HG02981 (cell line): ENCODE data around the gene GSK3B.
"Not testable (repeated sequence)": the region's sequence is repeated elsewhere in the genome, so short reads cannot be mapped to it uniquely, and the experiment has no call there.

Experiments
- ATAC-seq: cut with Tn5 transposase; IDR thresholded peaks from one replicate; pipeline ENCODE4 v1.9.1; 2021; ENCODE audit warnings: mild to moderate bottlenecking, moderate library complexity; ENCODE audit not compliant: unreplicated experiment

The GSK3B gene

GRCh38 chr3:119891944-119892721 is 202.1 kb downstream of the GSK3B start:
- no peak for ATAC-seq

GRCh38 chr3:119888681-119889080 is 205.6 kb downstream of the GSK3B start:
- ATAC-seq = not testable (repeated sequence)

- no peak for ATAC-seq
Observed at GRCh38 chr3:119885746-119886530, 208.3 kb downstream of the GSK3B start.

GRCh38 chr3:119884161-119884557 is 210.1 kb downstream of the GSK3B start:
- ATAC-seq = no peak

DNA sequence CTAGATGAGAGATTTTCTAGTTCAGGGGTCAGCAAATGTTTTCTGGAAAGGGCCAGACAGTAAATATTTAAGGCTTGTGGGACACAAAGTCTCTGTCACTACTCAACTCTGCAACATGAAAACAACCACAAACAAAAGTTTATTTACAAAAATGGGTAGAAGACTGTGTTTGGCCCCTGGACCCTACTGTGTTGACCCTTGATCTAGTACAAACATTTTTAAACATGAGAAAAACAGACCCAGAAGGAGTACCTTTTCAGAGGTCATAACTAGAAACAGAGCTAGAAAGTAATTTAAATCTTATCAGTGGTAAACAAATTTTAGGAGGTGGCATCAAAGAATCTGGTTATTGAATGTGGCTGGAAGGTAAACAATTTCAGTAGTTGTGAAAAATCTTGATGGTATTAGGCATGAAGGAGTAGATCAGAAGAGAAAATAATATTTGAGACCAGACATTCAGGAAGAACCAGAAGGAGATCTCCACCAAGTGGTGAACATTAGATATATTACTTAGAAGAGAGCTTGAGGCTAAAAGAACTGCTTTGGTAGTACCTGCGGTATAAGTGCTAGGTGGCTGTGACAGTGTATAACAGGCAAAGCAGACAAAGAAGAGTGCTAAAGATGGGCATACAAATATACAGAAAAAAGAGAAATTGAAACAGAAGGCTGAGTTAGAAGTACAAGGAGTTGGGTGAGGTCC is 210.6 kb downstream of the GSK3B start:
- no peak for ATAC-seq

DNA sequence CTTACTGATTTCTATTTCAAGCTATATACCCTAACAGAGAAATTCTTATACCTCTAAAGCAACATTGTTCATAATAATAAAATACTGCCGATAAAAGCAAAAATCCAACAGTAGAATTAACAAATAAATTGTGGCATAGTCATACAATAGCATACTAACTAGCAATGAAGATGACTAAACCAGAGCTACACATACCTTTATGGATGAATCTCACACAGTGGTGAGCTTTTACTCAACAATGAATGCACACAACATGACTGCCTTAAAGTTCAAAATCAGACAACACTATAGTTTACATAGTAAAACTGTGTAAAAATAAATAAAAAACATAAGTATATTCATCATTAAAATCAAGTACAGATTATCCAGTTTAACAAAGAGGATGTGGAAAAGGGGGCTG is 213.3 kb downstream of the GSK3B start:
- no peak for ATAC-seq

GRCh38 chr3:119873646-119874045 is 220.6 kb downstream of the GSK3B start:
- no peak for ATAC-seq

GRCh38 chr3:119872773-119873172 is 221.5 kb downstream of the GSK3B start:
- no peak for ATAC-seq

GRCh38 chr3:119871571-119871970 is 222.7 kb downstream of the GSK3B start:
- ATAC-seq = no peak

DNA sequence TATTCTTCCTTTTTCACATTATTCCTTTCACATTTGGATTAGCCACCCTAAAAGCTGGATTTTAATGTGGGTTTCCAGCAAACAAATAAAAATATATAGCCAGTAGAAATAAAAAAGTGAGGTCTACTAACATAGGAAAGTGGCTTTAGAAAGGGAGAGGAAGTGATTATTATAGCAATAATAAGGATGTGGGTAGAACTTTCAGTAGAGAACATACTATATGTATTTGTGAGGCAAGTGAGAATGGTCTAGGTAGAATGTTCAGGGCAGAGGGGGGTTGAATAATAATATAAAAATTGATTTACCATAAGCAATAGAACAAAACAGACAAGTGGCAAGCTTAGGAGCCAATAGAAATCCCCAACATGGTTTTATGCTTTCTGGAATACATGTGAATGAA is 223.7 kb downstream of the GSK3B start:
- no peak for ATAC-seq

- no peak for ATAC-seq
Observed at GRCh38 chr3:119864476-119864875, 229.8 kb downstream of the GSK3B start.

DNA sequence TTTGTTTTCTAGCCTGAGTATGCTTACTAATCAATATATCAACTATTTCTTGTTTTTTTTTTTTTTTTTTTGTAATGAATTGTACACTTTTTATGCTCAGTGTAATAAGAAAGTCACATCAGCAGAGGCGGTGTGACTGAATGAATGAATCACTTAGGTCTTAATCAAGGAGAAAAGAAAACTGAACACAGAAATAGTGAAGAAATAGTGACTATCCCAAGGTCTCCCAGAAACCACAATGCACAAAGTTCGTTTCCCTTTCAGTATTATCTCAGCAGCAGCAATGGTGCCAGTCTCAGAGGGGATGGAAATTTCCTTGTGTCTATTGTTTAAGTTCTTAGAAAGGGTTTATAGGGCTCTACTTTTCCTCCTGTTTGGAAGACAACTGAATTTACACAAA is 231.6 kb downstream of the GSK3B start:
- no peak for ATAC-seq

GRCh38 chr3:119861681-119862080 is 232.6 kb downstream of the GSK3B start:
- ATAC-seq = no peak

- ATAC-seq = no peak
Observed at GRCh38 chr3:119859728-119860127, 234.5 kb downstream of the GSK3B start.

- no peak for ATAC-seq
Observed at GRCh38 chr3:119858957-119859356, 235.3 kb downstream of the GSK3B start.

- ATAC-seq = no peak
Observed at GRCh38 chr3:119856695-119857094, 237.6 kb downstream of the GSK3B start.

DNA sequence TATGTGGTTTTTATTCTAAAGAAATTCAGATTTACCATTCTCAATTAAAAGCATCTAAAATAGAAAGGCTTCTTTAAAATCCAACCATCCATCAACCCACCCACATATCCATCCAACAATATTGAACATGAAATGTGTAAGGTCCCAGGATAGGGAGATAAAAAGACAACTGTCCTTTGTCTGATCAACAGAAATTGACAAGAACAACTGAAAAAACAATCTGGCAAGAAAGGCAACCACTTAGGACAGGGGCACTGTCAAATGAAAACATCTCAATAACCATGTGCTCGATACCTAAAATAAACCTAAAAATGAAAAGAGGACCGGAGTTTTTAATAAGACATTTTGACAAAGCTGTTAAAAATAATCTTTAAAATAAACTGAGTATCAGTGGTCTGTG is 245.1 kb downstream of the GSK3B start:
- no peak for ATAC-seq

GRCh38 chr3:119841808-119842471 is 252.3 kb downstream of the GSK3B start:
- no peak for ATAC-seq

GRCh38 chr3:119835556-119835955 is 258.7 kb downstream of the GSK3B start:
- ATAC-seq = no peak

DNA sequence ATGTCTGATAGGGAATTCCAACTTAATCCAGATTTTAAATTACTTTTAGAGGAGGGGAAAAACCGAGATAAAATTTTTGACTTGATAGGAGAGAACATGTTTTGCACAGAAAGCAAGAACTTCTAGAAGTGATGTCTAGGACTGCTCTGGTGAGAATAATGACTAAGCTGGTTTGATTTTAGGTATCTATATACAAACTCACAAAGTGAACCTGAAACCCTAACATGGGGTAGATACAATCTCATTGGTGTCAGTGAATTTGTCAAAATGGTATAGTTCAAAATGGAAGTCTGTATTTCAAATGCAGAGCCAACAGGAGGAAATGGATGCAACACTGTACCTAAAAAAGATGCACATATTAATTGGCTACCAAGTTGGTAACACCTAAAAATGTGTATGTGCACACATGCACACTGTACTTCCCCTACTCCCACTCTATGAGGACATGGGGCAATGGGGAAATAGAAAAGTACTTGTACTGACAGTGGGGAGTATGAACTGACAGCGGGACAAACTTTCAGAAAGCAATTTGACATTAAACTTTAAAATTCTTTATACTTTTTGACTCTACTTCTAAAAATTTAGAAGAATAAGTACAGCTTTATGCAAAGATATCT is 259.4 kb downstream of the GSK3B start:
- ATAC-seq = no peak

DNA sequence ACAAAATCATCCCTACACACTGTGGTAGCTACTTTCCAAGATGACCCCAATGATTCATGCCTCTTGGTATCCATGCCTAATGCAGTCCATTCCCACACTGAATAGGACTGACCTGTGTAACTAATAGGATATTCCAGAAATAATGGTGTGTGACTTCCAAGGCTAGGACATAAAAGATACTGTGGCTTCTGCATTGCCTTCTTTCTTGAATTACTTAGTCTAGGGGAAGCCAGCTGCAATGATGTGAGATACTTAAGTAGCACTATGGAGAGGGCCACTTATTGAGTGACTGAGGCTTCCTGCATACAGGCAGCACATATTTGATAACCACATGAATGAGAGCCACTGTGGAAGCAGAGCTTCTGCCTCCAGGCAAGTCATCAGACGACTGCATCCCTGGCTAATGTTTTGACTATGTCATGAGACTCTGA is 262.3 kb downstream of the GSK3B start:
- no peak for ATAC-seq
